ENCODE measurements around the gene SS18L1.

Gene SS18L1

DNA sequence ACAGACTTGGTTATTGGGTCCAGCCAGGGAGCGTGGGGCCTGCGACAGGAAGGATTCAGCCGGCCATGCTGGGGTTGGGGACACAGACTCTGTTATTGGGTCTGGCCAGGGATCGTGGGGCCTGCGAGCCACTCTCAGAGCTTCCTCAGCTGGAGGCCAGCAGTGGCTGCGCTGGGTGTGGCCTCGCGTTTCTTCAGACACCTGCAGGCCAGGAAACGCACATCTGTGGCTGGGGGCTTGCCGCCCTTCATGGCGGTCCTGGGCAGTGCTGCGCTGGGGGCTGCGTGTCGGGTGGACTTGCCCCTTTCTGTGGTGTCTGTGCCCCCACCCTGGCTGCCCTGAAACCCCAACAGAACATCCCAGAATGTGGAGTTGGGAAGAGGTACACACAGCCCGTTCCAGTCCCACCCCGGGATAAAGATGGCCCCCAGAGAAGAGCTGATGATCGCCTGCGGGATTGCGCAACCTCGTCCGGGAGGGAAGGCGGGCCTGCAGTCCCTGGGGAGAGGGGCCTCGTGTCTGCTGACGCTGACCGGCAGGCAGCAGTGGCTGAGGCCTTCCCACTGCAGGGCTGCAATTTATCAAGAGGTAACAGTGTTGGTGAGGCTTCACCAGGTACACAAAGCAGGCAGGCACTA is 22.3 kb downstream of the SS18L1 start:
- Histone ChIP-seq H3K9me2 (replicated peaks; ENCODE audit: insufficient read depth, low read length) (no peaks in the 10 kb centered on the region), H3K36me3 (ENCODE audit: low read length) (no peaks in the 10 kb centered on the region), H4K20me1 (ENCODE audit: low read depth, low read length) (no peaks in the 10 kb centered on the region), H3K27ac (ENCODE audit: low read depth, low read length) (no peak overlapping the region), H3K79me2 (ENCODE audit: insufficient read depth, low read length) (no peaks in the 10 kb centered on the region), H3K9ac (ENCODE audit: low read length) (no peak overlapping the region), H2AFZ (ENCODE audit: low read depth, low read length, severe bottlenecking) (no peak overlapping the region), H3K9me3 (ENCODE audit: insufficient read depth, low read length) (no peaks in the 10 kb centered on the region), H3K4me3 (ENCODE audit: insufficient read depth, low read length, poor library complexity, severe bottlenecking) (no peak overlapping the region), H3F3A (ENCODE audit: insufficient read depth) (no peaks in the 10 kb centered on the region), H3K4me2 (ENCODE audit: low read depth, low read length, poor library complexity, severe bottlenecking) (no peak overlapping the region), H3K27me3 (ENCODE audit: low read length) (no peaks in the 10 kb centered on the region)
- TF ChIP-seq, protein P1, sequence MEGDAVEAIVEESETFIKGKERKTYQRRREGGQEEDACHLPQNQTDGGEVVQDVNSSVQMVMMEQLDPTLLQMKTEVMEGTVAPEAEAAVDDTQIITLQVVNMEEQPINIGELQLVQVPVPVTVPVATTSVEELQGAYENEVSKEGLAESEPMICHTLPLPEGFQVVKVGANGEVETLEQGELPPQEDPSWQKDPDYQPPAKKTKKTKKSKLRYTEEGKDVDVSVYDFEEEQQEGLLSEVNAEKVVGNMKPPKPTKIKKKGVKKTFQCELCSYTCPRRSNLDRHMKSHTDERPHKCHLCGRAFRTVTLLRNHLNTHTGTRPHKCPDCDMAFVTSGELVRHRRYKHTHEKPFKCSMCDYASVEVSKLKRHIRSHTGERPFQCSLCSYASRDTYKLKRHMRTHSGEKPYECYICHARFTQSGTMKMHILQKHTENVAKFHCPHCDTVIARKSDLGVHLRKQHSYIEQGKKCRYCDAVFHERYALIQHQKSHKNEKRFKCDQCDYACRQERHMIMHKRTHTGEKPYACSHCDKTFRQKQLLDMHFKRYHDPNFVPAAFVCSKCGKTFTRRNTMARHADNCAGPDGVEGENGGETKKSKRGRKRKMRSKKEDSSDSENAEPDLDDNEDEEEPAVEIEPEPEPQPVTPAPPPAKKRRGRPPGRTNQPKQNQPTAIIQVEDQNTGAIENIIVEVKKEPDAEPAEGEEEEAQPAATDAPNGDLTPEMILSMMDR (IDR thresholded peaks at IDR 0.05; ENCODE audit: insufficient read depth, low read length, poor library complexity, severe bottlenecking), result no peak
- TF ChIP-seq EZH2phosphoT487 (conservative IDR thresholded peaks at IDR 0.05; ENCODE audit: low read length), result no peak

DNA sequence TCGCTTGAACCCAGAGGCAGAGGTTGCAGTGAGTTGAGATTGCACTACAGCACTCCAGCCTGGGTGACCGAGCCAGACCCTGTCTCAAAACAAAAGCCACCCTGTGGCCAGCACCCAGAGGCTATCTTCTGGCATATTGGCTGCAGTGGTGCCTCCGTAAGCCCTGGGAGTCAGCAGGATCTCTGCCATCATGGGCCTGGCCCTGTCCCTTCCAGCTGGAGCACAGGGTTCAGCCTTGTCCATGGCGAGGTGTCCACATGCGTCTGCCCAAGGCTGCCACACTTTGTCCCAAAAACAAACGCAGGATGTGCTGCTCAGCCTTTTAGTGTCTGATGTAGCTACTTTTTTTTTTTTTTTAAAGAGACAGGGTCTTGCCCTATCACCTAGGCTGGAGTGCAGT is 23.9 kb downstream of the SS18L1 start:
- Histone ChIP-seq H3K9me2 (replicated peaks; ENCODE audit: insufficient read depth, low read length) (no peaks in the 10 kb centered on the region), H3K9me3 (ENCODE audit: insufficient read depth, low read length) (no peaks in the 10 kb centered on the region), H3K79me2 (ENCODE audit: insufficient read depth, low read length) (no peaks in the 10 kb centered on the region), H3K36me3 (ENCODE audit: low read length) (no peaks in the 10 kb centered on the region), H4K20me1 (ENCODE audit: low read depth, low read length) (no peaks in the 10 kb centered on the region), H3K27ac (ENCODE audit: low read depth, low read length) (no peak overlapping the region), H3K9ac (ENCODE audit: low read length) (no peak overlapping the region), H3K4me3 (ENCODE audit: insufficient read depth, low read length, poor library complexity, severe bottlenecking) (no peak overlapping the region), H3K4me2 (ENCODE audit: low read depth, low read length, poor library complexity, severe bottlenecking) (no peak overlapping the region), H3K27me3 (ENCODE audit: low read length) (no peaks in the 10 kb centered on the region), H3F3A (ENCODE audit: insufficient read depth) (no peaks in the 10 kb centered on the region), H2AFZ (ENCODE audit: low read depth, low read length, severe bottlenecking) (no peak overlapping the region)
- TF ChIP-seq, protein P1 (IDR thresholded peaks at IDR 0.05; ENCODE audit: insufficient read depth, low read length, poor library complexity, severe bottlenecking), result no peak
- no peak for TF ChIP-seq EZH2phosphoT487 (conservative IDR thresholded peaks at IDR 0.05; ENCODE audit: low read length)

DNA sequence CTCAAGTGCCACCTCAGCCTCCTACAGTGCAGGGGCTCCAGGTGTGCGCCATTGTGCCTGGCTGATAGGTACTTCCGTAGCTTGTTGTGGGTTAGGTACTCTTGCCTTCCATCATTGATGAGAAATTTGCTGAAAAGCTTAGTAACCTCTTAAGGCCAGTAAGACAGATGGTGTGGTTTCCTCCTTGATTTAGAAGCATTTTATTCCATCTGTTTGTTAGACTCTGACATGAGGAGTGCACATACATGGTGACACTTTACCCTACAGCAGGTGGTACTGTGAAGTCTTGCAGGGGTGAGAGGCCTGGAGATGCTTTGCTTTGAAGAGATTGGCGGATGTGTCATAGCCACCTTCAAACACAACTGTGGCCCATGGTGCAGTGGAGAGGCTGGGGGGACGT is 24.5 kb downstream of the SS18L1 start:
- H3K36me3 ChIP-seq (ENCODE audit: low read length), result no peaks in the 10 kb centered on the region
- no peak overlapping the region for H2AFZ ChIP-seq (ENCODE audit: low read depth, low read length, severe bottlenecking)
- no peaks in the 10 kb centered on the region for H3K9me3 ChIP-seq (ENCODE audit: insufficient read depth, low read length)
- no peaks in the 10 kb centered on the region for H3K27me3 ChIP-seq (ENCODE audit: low read length)
- H3K4me3 ChIP-seq (ENCODE audit: insufficient read depth, low read length, poor library complexity, severe bottlenecking), result no peak overlapping the region
- no peaks in the 10 kb centered on the region for H3K79me2 ChIP-seq (ENCODE audit: insufficient read depth, low read length)
- H3K27ac ChIP-seq (ENCODE audit: low read depth, low read length), result no peak overlapping the region
- no peak overlapping the region for H3K9ac ChIP-seq (ENCODE audit: low read length)
- TF ChIP-seq EZH2phosphoT487 (conservative IDR thresholded peaks at IDR 0.05; ENCODE audit: low read length), result no peak
- TF ChIP-seq, protein P1 (IDR thresholded peaks at IDR 0.05; ENCODE audit: insufficient read depth, low read length, poor library complexity, severe bottlenecking), result no peak
- no peaks in the 10 kb centered on the region for H4K20me1 ChIP-seq (ENCODE audit: low read depth, low read length)
- H3K9me2 ChIP-seq (replicated peaks; ENCODE audit: insufficient read depth, low read length), result no peaks in the 10 kb centered on the region
- H3K4me2 ChIP-seq (ENCODE audit: low read depth, low read length, poor library complexity, severe bottlenecking), result no peak overlapping the region
- H3F3A ChIP-seq (ENCODE audit: insufficient read depth), result no peaks in the 10 kb centered on the region

Data from SU-DHL-6 (cell line).